Adrenal gland (tissue), 5 donors: Measurements from ENCODE around the gene FCAR.
"Not testable (repeated sequence)": the region's sequence is repeated elsewhere in the genome, so short reads cannot be mapped to it uniquely, and the experiment has no call there.

Source experiments
- POLR2A ChIP-seq, 2 donors: fragments of 450-650 bp; IDR thresholded peaks; one replicate each; pipeline ENCODE4 v1.6.1; 2017; ENCODE audit warnings: antibody characterized with exemption in 2 of 2, mild to moderate bottlenecking in 2 of 2, moderate library complexity in 1 of 2
- TF ChIP-seq, protein P1 (sequence below), 6 experiments: fragments of 450-650 bp in 4 of 6; fragments of 200-600 bp in 2 of 6; sonication (generic) in 1 of 6; IDR thresholded peaks; 1 replicate in 5 of 6; 2 replicates in 1 of 6; pipeline versions ENCODE4 v1.5.1 to v1.8.0; 2016 to 2021; ENCODE audit warnings: antibody characterized with exemption in 6 of 6, mild to moderate bottlenecking in 2 of 6, moderate library complexity in 1 of 6
- donor health status: DM: no; HTN: no; CAD: no.

DNA sequence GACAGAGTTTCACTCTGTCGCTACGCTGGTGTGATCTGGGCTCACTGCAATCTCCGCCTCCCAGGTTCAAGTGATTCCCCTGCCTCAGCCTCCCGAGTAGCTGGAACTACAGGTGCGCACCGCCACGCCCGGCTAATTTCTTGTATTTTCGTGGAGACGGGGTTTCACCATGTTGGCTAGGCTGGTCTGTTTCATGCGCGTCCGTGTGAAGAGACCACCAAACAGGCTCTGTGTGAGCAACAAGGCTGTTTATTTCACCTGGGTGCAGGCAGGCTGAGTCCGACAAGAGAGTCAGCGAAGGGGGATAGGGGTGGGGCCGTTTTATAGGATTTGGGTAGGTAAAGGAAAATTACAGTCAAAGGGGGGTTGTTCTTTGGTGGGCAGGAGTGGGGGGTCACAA lies 20.1 kb downstream of the FCAR start:
- not testable (repeated sequence) for TF ChIP-seq POLR2A (IDR thresholded peaks at IDR 0.05)
- TF ChIP-seq, protein P1, sequence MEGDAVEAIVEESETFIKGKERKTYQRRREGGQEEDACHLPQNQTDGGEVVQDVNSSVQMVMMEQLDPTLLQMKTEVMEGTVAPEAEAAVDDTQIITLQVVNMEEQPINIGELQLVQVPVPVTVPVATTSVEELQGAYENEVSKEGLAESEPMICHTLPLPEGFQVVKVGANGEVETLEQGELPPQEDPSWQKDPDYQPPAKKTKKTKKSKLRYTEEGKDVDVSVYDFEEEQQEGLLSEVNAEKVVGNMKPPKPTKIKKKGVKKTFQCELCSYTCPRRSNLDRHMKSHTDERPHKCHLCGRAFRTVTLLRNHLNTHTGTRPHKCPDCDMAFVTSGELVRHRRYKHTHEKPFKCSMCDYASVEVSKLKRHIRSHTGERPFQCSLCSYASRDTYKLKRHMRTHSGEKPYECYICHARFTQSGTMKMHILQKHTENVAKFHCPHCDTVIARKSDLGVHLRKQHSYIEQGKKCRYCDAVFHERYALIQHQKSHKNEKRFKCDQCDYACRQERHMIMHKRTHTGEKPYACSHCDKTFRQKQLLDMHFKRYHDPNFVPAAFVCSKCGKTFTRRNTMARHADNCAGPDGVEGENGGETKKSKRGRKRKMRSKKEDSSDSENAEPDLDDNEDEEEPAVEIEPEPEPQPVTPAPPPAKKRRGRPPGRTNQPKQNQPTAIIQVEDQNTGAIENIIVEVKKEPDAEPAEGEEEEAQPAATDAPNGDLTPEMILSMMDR (IDR thresholded peaks at IDR 0.05), result not testable (repeated sequence)
